CD4-positive, alpha-beta T cell treated with Interleukin-21 for 1 hour (primary cell): ENCODE measurements around the gene KLRC4.
"Not testable (repeated sequence)": the region's sequence is repeated elsewhere in the genome, so short reads cannot be mapped to it uniquely, and the experiment has no call there.

Source experiments
- DNase-seq: peaks from one replicate; pipeline ENCODE4 v3.0.0-alpha.2; 2020

The KLRC4 gene

GRCh38 chr12:10409392-10409791, at the start of gene KLRC4:
KLRC4 (minus strand) TSS chr12:10409757; CDS start chr12:10409575, 182 bp downstream.
- peak; percentile 49 for DNase-seq

GRCh38 chr12:10457760-10458159, 48.2 kb upstream of the KLRC4 start:
- DNase-seq, result no peak

GRCh38 chr12:10456856-10457255, 47.3 kb upstream of the KLRC4 start:
- no peak for DNase-seq

GRCh38 chr12:10455766-10456165, 46.2 kb upstream of the KLRC4 start:
- DNase-seq, result no peak

GRCh38 chr12:10454531-10454930, 45.0 kb upstream of the KLRC4 start:
- no peak for DNase-seq

GRCh38 chr12:10453156-10453555, 43.6 kb upstream of the KLRC4 start, which contains the start of gene KLRC1:
KLRC1 (minus strand) TSS chr12:10453377; CDS start chr12:10451156, 2,221 bp downstream.
- DNase-seq, result no peak

- DNase-seq, result no peak
These were observed 38.7 kb upstream of the KLRC4 start for GRCh38 chr12:10448236-10448635.

- not testable (repeated sequence) for DNase-seq
These were observed 36.5 kb upstream of the KLRC4 start for GRCh38 chr12:10446052-10446451.

GRCh38 chr12:10441144-10441543, 31.6 kb upstream of the KLRC4 start:
- not testable (repeated sequence) for DNase-seq

- not testable (repeated sequence) for DNase-seq
These were observed 30.2 kb upstream of the KLRC4 start for GRCh38 chr12:10439608-10440274.

- DNase-seq, result not testable (repeated sequence)
These were observed 28.0 kb upstream of the KLRC4 start for GRCh38 chr12:10437601-10438000.

- DNase-seq, result not testable (repeated sequence)
These were observed 26.3 kb upstream of the KLRC4 start, which contains the start of gene KLRC2 for GRCh38 chr12:10435816-10436215. KLRC2 (minus strand) TSS chr12:10436010; CDS start chr12:10435986, 24 bp downstream.

- DNase-seq, result not testable (repeated sequence)
These were observed 21.1 kb upstream of the KLRC4 start for GRCh38 chr12:10430623-10431022.

GRCh38 chr12:10425938-10426337, 16.4 kb upstream of the KLRC4 start:
- DNase-seq, result not testable (repeated sequence)

GRCh38 chr12:10424260-10424899, 14.8 kb upstream of the KLRC4 start:
- not testable (repeated sequence) for DNase-seq

- not testable (repeated sequence) for DNase-seq
These were observed 12.6 kb upstream of the KLRC4 start for GRCh38 chr12:10422159-10422558.

GRCh38 chr12:10420334-10420733, 10.8 kb upstream of the KLRC4 start, which contains the start of gene KLRC3:
KLRC3 (minus strand) TSS chr12:10420595; CDS start chr12:10420550, 45 bp downstream.
- not testable (repeated sequence) for DNase-seq

- DNase-seq, result no peak
These were observed 715 bp downstream of the KLRC4 start for GRCh38 chr12:10408842-10409241.

GRCh38 chr12:10406725-10407124, 2.8 kb downstream of the KLRC4 start:
- no peak for DNase-seq

GRCh38 chr12:10405294-10405693, 4.3 kb downstream of the KLRC4 start:
- DNase-seq, result no peak

- no peak for DNase-seq
These were observed 4.8 kb downstream of the KLRC4 start for GRCh38 chr12:10404798-10405197.

- no peak for DNase-seq
These were observed 8.7 kb downstream of the KLRC4 start for GRCh38 chr12:10400829-10401228.

- DNase-seq, result no peak
These were observed 11.4 kb downstream of the KLRC4 start for GRCh38 chr12:10398168-10398567.

GRCh38 chr12:10397296-10397695, 12.3 kb downstream of the KLRC4 start:
- DNase-seq, result peak; percentile 61
